ENCODE data around the gene ZNF12.

ZNF12 gene

GRCh38 chr7:6646465-6646864, 60.3 kb downstream of the ZNF12 start:
- FAIRE-seq = no peak

GRCh38 chr7:6644728-6645127, 62.0 kb downstream of the ZNF12 start:
- FAIRE-seq = no peak

DNA sequence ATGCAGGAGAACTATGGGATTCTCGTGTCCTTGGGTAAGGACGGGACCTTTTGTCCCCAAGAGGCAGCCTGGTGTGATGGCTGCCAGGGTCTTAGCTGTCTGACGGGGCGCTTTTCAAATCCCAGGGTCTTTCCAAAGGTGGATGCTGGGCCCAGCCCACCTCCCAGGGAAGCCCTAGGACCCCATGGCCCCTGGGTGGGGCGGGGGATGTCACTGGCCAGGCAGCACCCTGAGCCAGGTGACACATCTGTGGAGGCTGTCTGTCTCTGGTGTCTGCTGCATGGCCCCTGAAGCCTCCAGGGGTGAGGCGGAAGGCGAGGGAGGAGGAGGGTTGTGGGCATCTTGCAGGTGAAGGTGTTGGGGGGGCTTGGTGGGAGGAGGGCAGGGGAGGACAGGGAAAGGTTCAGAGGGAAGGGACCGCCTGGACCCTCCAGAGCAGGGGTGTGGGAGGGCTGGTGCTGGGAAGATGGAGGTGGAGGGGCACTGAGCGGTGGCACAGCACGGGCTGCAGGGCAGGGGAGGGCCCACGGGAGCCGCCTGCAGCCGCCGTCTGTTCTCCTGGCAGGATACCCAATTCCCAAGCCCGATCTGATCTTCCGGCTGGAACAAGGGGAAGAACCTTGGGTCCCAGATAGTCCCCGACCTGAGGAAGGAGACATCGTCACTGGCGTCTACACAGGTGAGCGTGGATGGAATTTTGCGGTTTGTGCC, 62.7 kb downstream of the ZNF12 start:
- FAIRE-seq = no peak

DNA sequence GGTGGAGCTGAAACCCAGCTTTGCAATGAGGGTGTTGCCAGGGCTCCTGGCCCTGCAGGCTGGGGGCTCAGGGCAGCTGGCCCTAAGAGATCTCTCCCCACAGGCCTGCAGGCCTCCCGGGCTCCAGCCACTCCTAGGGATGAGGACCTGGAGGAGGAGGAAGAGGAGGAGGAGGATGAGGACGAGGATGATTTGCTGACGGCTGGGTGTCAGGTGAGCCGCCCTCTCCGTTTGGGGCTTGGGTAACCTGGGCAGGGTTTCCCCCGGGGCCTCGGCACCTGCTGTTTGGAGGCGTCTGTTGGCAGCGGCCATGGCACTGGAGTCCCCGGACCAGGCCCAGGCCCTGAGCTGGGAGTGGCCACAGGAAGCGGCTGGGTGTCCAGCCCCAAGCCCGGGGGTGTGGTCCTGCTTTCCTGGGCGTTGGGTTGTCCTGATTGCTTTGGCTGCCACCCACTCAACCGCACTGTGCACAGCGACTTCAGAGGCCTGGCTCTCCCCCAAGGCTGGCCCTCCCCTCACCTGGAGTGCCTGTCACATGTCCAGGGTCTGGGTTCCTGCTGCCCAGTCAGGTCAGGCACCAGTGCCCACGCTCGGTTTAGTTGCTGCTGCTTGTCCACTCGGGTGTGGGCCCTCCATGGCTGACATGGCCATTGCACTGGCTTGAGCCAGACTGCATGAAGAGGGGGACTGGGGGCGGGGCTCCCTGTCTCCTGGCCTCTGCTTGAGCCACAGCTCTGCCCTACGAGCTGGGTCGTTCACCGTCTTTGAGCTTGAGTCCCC, 63.7 kb downstream of the ZNF12 start:
- FAIRE-seq = no peak

GRCh38 chr7:6642239-6642839, 64.4 kb downstream of the ZNF12 start:
- FAIRE-seq = no peak

DNA sequence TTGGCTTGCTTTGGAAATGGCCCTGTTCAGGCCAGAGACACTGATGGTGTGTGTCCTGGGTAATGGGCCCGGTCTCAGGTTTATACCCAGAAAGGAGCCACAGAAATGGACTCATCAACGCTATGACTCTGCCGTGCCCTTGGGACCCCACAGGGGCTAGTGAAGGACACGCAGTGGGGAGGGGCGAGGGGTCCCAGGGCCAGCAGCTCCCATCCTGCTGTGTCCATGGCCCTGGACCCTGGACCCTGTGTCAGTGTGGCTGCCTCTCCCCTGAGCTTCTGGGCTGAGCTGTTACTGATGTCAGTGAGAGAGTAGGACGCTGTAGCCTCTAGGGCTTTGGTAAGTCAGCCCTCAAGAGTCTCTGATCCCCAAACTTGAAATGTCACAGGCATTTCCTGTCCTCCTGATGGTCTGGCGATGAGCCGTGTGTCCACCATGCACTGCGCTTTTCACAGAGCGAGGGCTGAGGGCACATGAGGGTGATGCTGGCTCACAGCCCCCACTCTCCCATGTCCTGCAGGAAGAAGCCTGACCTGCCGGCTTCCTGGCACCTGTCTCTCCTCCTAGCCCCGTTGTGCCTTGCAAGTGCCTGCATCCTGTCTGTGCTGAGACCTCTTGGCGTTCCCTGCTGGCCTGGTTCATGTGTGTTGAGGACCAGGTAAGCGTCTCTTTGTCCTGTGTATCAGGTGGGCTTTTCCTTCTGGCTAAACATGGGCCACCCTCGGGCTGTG, 65.3 kb downstream of the ZNF12 start:
- FAIRE-seq = no peak

- FAIRE-seq = no peak
Observed at GRCh38 chr7:6640246-6640721, 66.5 kb downstream of the ZNF12 start.

DNA sequence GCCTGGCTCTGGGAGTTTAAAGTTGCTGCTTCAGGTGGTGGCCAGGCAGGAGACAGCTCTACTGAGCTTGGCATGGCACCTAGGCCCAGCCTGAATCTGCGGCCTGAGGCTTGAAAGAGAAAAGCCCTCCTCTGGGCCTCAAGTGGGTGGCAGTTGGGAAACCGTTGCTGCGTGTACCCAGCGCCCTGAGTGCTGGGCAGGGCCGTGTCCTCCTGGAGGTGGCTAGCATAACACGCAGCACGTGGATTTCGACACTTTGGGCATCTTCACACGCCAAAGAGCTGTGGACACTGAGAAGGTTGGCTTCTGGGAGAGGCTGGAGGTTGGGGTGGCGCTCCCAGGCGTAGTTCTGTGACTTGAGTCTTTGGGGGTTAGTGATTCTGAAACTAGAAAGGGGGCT, 67.1 kb downstream of the ZNF12 start:
- no peak for FAIRE-seq

DNA sequence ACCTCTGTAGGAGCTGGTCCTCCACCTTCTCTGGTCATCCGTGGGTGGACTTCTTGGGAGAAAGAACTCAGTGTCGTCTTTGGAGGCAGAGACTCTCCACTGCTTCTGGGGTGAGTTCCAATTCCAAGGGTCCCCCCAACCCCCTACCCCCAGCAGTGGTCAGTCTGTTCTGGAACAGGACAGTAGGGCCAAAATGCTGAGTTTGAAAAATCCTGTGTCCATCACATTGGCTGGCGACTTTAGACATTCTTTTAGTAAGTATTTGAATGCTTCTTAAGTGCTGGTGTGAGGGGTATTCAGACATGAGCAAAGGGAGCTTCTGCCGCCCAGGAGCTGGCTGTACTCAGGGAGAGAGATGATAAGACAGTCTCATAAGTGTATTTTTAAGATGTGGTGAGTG, 67.7 kb downstream of the ZNF12 start:
- no peak for FAIRE-seq

Measured in endometrium (tissue), 2 donors.